ENCODE measurements around the gene ARL3.
"Not testable (repeated sequence)": the region's sequence is repeated elsewhere in the genome, so short reads cannot be mapped to it uniquely, and the experiment has no call there.

ARL3 gene

DNA sequence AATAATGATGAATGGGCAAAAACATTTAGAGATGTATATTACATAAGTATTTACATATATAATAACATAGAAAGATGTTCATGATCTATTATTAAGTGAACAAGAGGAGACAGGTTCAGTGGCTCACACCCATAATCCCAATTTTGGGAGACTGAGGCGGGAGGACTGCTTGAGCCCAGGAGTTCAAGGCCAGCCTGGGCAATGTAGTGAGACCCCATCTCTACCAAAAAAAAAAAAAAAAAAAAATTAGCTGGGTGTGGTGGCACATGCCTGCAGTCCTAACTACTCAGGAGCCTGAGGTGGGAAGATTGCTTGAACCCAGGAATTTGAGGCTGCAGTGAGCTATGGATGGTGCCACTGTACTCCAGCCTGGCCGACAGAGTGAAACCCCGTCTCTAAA lies 12.4 kb downstream of the ARL3 start:
- TF ChIP-seq, protein P1, sequence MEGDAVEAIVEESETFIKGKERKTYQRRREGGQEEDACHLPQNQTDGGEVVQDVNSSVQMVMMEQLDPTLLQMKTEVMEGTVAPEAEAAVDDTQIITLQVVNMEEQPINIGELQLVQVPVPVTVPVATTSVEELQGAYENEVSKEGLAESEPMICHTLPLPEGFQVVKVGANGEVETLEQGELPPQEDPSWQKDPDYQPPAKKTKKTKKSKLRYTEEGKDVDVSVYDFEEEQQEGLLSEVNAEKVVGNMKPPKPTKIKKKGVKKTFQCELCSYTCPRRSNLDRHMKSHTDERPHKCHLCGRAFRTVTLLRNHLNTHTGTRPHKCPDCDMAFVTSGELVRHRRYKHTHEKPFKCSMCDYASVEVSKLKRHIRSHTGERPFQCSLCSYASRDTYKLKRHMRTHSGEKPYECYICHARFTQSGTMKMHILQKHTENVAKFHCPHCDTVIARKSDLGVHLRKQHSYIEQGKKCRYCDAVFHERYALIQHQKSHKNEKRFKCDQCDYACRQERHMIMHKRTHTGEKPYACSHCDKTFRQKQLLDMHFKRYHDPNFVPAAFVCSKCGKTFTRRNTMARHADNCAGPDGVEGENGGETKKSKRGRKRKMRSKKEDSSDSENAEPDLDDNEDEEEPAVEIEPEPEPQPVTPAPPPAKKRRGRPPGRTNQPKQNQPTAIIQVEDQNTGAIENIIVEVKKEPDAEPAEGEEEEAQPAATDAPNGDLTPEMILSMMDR (IDR thresholded peaks at IDR 0.05; ENCODE audit: insufficient read depth, missing control alignments), result no peak
- DNase-seq (ENCODE audit: insufficient read length, low spot score) (no peak), FAIRE-seq (no peak)

GRCh38 chr10:102701272-102701671 lies 12.9 kb downstream of the ARL3 start:
- TF ChIP-seq, protein P1 (IDR thresholded peaks at IDR 0.05; ENCODE audit: insufficient read depth, missing control alignments), result no peak
- FAIRE-seq (no peak), DNase-seq (ENCODE audit: insufficient read length, low spot score) (no peak)

GRCh38 chr10:102698894-102699293 lies 15.3 kb downstream of the ARL3 start:
- no peak for FAIRE-seq
- DNase-seq (ENCODE audit: insufficient read length, low spot score), result no peak
- TF ChIP-seq, protein P1 (IDR thresholded peaks at IDR 0.05; ENCODE audit: insufficient read depth, missing control alignments), result no peak

- no peak for FAIRE-seq
- no peak for DNase-seq (ENCODE audit: insufficient read length, low spot score)
- TF ChIP-seq, protein P1 (IDR thresholded peaks at IDR 0.05; ENCODE audit: insufficient read depth, missing control alignments), result no peak
Measured at GRCh38 chr10:102696736-102697135, 17.5 kb downstream of the ARL3 start.

DNA sequence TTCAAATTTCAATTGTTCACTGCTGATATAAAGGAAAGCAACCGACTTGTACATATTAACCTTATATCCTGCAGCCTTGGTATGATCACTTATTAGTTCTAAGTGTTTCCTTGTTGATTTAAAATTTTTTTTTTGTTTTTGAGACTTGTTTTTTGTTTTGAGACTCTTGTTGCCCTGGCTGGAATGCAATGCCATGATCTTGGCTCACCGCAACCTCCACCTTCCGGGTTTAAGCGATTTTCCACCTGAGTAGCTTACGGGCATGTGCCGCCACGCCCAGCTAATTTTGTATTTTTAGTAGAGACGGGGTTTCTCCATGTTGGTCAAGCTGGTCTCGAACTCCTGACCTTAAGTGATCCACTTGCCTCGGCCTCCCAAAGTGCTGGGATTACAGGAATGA lies 18.8 kb downstream of the ARL3 start:
- FAIRE-seq; DNase-seq (ENCODE audit: insufficient read length, low spot score): not testable (repeated sequence)

DNA sequence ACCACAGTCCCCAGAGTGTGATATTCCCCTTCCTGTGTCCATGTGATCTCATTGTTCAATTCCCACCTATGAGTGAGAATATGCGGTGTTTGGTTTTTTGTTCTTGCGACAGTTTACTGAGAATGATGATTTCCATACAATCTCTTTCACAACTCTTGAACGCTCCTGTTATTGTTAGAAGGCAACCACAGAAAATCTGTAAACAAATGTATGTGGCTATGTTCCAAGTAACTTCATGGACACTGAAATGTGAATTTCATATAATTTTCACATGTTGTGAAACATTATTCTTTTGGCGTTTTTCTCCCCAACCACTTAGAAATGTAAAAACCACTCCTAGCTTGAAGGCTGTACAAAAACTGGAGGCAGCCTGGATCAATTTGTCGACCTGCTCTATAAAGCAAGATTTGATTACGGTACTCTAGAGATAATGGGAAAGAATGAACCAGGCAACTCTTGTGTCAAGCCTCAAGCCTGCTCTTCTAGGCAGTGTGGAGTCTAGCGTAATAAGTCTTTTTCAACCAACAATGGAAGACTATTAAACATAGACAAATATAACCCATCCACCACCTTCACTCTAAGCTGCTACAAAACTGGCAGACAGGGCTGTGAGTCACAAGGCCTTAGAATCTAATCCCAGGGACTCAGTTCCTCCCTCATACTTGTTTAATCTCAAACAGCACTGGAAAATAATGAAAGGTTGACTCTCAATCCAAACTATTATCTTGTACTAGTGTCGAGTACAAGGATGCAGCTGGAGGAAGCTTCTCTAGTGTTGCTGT lies 22.7 kb downstream of the ARL3 start:
- TF ChIP-seq, protein P1 (IDR thresholded peaks at IDR 0.05; ENCODE audit: insufficient read depth, missing control alignments), result no peak
- FAIRE-seq (no peak), DNase-seq (ENCODE audit: insufficient read length, low spot score) (no peak)

DNA sequence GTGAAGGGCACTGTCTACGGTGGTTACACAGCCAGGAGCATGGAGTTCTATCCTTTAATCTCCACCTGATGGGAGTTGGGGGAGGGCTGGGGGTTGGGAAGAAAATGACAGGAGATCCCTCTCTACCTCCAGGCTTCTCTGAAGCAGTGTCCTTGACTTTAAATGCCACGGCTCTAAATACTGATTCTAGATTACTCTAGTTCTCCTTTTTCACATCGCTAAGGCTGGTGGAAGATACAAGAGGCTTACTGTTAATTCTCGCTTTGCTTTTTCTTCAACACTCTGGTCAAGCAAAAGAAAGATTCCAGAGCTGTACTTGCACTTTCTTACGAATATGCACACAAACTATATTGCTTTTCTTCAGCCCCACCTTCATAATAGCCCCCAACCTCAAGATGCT lies 30.5 kb downstream of the ARL3 start:
- no peak for FAIRE-seq
- TF ChIP-seq, protein P1 (IDR thresholded peaks at IDR 0.05; ENCODE audit: insufficient read depth, missing control alignments), result no peak
- DNase-seq (ENCODE audit: insufficient read length, low spot score), result no peak
